Tibial nerve (tissue), 4 donors: Measurements from ENCODE around the gene FAM20A. TPM values are rescaled to one million over a fixed set of nuclear protein-coding genes. Genes with fewer than 3 reads are reported as not detected.

ENCODE experiments used
- DNase-seq, 2 donors: peaks; one replicate each; pipeline ENCODE4 v3.0.0-alpha.2; 2019; ENCODE audit warnings: low spot score in 2 of 2
- H3K27ac ChIP-seq, 4 donors: fragments of 200-600 bp; sonication (generic) in 3 of 4; one replicate each; pipeline ENCODE4 v1.5.1; 2017 to 2019; ENCODE audit warnings: mild to moderate bottlenecking in 1 of 4
- H3K27me3 ChIP-seq, 2 donors: fragments of 200-600 bp; sonication (generic) in 1 of 2; one replicate each; pipeline versions ENCODE4 v1.5.1 to v1.6.0; 2017 to 2019
- H3K36me3 ChIP-seq, 3 donors: fragments of 200-600 bp; sonication (generic); one replicate each; pipeline ENCODE4 v1.5.1; 2018 to 2019
- H3K4me1 ChIP-seq, 4 donors: fragments of 200-600 bp; sonication (generic) in 3 of 4; one replicate each; pipeline ENCODE4 v1.5.1; 2017 to 2019
- H3K4me3 ChIP-seq, 4 donors: fragments of 200-600 bp; sonication (generic) in 3 of 4; one replicate each; pipeline ENCODE4 v1.5.1; 2017 to 2019; ENCODE audit warnings: mild to moderate bottlenecking in 1 of 4, moderate library complexity in 1 of 4
- H3K9me3 ChIP-seq, 4 donors: fragments of 200-600 bp; sonication (generic) in 3 of 4; one replicate each; pipeline ENCODE4 v1.5.1; 2017 to 2019
- EP300 ChIP-seq, 2 donors: sonication (generic); formaldehyde crosslinking; IDR thresholded peaks; one replicate each; pipeline ENCODE4 v1.6.1; 2017; ENCODE audit warnings: antibody characterized with exemption in 2 of 2, mild to moderate bottlenecking in 1 of 2
- POLR2A ChIP-seq, 2 donors: fragments of 450-650 bp; IDR thresholded peaks; one replicate each; pipeline ENCODE4 v1.6.1; 2017; ENCODE audit warnings: antibody characterized with exemption in 2 of 2, mild to moderate bottlenecking in 2 of 2, moderate library complexity in 2 of 2
- WGBS, 2 donors: methylation state at CpG; one replicate each; pipeline ENCODE4 v1.1.5; 2018; 5-methylcytosine and 5-hydroxymethylcytosine counted together
- total RNA-seq, 4 donors: library from RNA; depleted of rRNA; stranded (reverse); fragments of >200 nt; gene quantifications; one replicate each; pipeline ENCODE4 v1.1.0, GENCODE V29; 2016
- TF ChIP-seq, protein P1 (sequence below), 5 experiments: fragments of 200-600 bp in 3 of 5; fragments of 450-650 bp in 2 of 5; sonication (generic) in 3 of 5; IDR thresholded peaks; one replicate each; pipeline ENCODE4 v1.5.1; 2016 to 2019; ENCODE audit warnings: antibody characterized with exemption in 5 of 5, mild to moderate bottlenecking in 3 of 5, moderate library complexity in 2 of 5

FAM20A gene
- total RNA-seq, 4 donors from 2014 or later = 9.4 to 104 (median 25.7) TPM

GRCh38 chr17:68598074-68598473, 3.1 kb downstream of the FAM20A start:
- Histone ChIP-seq H3K36me3 (no peaks in the 10 kb centered on the region), H3K27ac (peak overlapping the region in 2 of 4 donors; percentile 84 to 86), H3K4me3 (peak overlapping the region in 1 of 4 donors; percentile 1), H3K9me3 (no peaks in the 10 kb centered on the region), H3K27me3 (peaks cover 0 to 11% of the 10 kb centered on the region in 2 donors), H3K4me1 (peaks cover 0 to 83% (median 7%) of the 10 kb centered on the region in 4 donors)
- no peak for DNase-seq
- WGBS, 2 donors = 91 to 94% methylated on average over 4 of the region's 4 CpGs
- TF ChIP-seq, protein P1, sequence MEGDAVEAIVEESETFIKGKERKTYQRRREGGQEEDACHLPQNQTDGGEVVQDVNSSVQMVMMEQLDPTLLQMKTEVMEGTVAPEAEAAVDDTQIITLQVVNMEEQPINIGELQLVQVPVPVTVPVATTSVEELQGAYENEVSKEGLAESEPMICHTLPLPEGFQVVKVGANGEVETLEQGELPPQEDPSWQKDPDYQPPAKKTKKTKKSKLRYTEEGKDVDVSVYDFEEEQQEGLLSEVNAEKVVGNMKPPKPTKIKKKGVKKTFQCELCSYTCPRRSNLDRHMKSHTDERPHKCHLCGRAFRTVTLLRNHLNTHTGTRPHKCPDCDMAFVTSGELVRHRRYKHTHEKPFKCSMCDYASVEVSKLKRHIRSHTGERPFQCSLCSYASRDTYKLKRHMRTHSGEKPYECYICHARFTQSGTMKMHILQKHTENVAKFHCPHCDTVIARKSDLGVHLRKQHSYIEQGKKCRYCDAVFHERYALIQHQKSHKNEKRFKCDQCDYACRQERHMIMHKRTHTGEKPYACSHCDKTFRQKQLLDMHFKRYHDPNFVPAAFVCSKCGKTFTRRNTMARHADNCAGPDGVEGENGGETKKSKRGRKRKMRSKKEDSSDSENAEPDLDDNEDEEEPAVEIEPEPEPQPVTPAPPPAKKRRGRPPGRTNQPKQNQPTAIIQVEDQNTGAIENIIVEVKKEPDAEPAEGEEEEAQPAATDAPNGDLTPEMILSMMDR (IDR thresholded peaks at IDR 0.05) = no peak

DNA sequence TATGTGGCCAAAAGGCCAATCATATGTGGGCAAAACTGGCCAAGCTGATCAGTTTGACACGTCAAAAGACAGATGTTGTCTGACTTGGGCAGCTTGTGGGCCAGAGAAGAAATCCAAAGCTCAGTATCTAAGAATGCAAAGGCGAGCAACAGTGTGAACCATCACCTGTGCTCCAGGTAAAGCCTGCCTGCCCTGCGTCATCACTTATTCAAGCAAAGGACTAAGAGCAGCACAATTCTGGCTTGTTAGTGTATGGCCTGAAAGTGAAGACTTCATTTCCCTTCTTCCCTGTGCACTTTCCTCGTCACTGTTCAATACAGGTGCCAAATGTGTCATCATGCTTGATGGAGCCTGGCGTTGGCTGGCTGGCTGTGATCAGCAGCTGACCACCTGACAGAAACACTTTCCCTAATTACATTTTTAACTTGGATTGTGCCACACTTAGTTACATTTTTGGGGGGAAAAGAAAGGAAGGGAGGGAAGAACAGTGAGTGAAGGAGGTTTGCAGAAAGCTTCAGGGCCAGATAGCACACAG, 4.7 kb downstream of the FAM20A start:
- Histone ChIP-seq H3K9me3 (no peaks in the 10 kb centered on the region), H3K4me1 (peaks cover 0 to 85% (median 8%) of the 10 kb centered on the region in 4 donors), H3K27me3 (peaks cover 0 to 11% of the 10 kb centered on the region in 2 donors), H3K27ac (peak overlapping the region in 2 of 4 donors; percentile 1 to 65), H3K36me3 (no peaks in the 10 kb centered on the region), H3K4me3 (no peak overlapping the region)
- DNase-seq = no peak
- WGBS, 2 donors = 79 to 88% methylated on average over 5 of the region's 5 CpGs
- TF ChIP-seq POLR2A (IDR thresholded peaks at IDR 0.05) = no peak
- TF ChIP-seq EP300 (IDR thresholded peaks at IDR 0.05) = no peak
- TF ChIP-seq, protein P1 (IDR thresholded peaks at IDR 0.05) = no peak

GRCh38 chr17:68595986-68596385, 5.2 kb downstream of the FAM20A start:
- peak overlapping the region in 2 of 4 donors; percentile 1 to 65 for H3K27ac ChIP-seq
- no peaks in the 10 kb centered on the region for H3K36me3 ChIP-seq
- H3K4me1 ChIP-seq = peaks cover 0 to 81% (median 7%) of the 10 kb centered on the region in 4 donors
- peaks cover 0 to 11% of the 10 kb centered on the region in 2 donors for H3K27me3 ChIP-seq
- H3K9me3 ChIP-seq = no peaks in the 10 kb centered on the region
- TF ChIP-seq, protein P1 (IDR thresholded peaks at IDR 0.05) = no peak
- TF ChIP-seq EP300 (IDR thresholded peaks at IDR 0.05) (no peak), POLR2A (IDR thresholded peaks at IDR 0.05) (no peak)
- no peak overlapping the region for H3K4me3 ChIP-seq
- WGBS, 2 donors = 60 to 64% methylated on average over 2 of the region's 2 CpGs
- no peak for DNase-seq

GRCh38 chr17:68595496-68595895, 5.7 kb downstream of the FAM20A start:
- no peaks in the 10 kb centered on the region for H3K36me3 ChIP-seq
- peak; percentile 19 to 67 for DNase-seq
- no peak overlapping the region for H3K4me3 ChIP-seq
- peaks cover 0 to 78% (median 7%) of the 10 kb centered on the region in 4 donors for H3K4me1 ChIP-seq
- TF ChIP-seq, protein P1 (IDR thresholded peaks at IDR 0.05) = no peak
- TF ChIP-seq EP300 (IDR thresholded peaks at IDR 0.05) (peak in 1 of 2 donors; percentile 73), POLR2A (IDR thresholded peaks at IDR 0.05) (no peak)
- H3K27ac ChIP-seq = peak overlapping the region in 2 of 4 donors; percentile 1 to 65
- H3K9me3 ChIP-seq = no peaks in the 10 kb centered on the region
- 62 to 73% methylated on average over 5 of the region's 5 CpGs for WGBS, 2 donors
- peaks cover 0 to 8% of the 10 kb centered on the region in 2 donors for H3K27me3 ChIP-seq

- Histone ChIP-seq H3K4me3 (no peak overlapping the region), H3K27ac (peak overlapping the region in 2 of 4 donors; percentile 1 to 65), H3K36me3 (no peaks in the 10 kb centered on the region), H3K4me1 (peaks cover 0 to 68% (median 5%) of the 10 kb centered on the region in 4 donors), H3K9me3 (no peaks in the 10 kb centered on the region), H3K27me3 (no peaks in the 10 kb centered on the region)
- TF ChIP-seq, protein P1 (IDR thresholded peaks at IDR 0.05) = no peak
- TF ChIP-seq EP300 (IDR thresholded peaks at IDR 0.05) (no peak), POLR2A (IDR thresholded peaks at IDR 0.05) (no peak)
- 70 to 77% methylated on average over 2 of the region's 2 CpGs for WGBS, 2 donors
- DNase-seq = no peak
Observed at GRCh38 chr17:68594552-68594951, 6.6 kb downstream of the FAM20A start.
